ENCODE data around the gene NUP62.

DNA sequence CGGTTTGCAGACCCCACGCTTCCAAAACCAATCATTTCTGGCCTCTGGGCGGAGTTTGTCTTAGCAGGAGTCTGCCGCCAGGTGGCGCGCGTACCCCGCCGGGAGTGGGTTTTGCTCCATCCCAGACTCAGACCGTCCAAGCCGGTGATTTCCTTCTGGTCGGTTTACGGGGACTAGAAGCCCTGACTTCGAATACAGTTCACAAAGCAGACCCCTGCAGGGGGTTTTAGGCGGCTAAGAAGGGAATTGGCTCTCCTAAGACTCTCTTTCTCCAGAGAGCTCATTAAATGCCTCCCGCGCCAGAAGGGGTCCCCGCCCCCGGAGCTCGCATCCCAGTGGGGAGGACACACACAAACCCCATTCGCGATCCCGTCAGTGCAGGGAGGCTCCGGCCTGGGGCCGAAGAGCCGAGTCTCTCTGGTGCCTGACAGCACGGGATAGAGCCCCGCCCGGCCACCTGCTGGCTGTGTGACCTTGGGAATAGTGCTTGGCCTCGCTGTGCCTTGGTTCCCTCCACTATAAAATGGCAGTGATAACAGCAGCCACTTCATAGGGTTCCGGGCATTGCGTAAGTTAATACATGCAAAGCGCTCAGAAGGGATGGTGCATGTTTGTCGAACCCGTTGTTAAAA lies 8.6 kb upstream of the NUP62 start:
- no peak for TF ChIP-seq EZH2 (IDR thresholded peaks at IDR 0.05; ENCODE audit: insufficient read depth, poor library complexity, severe bottlenecking)
- no peak for TF ChIP-seq EZH2phosphoT487 (IDR thresholded peaks at IDR 0.05; ENCODE audit: insufficient read depth, low read depth)

Data from GM23248 (cell line).